K562 (cell line): ENCODE data around the gene ABCC6. TPM values are rescaled to one million over a fixed set of nuclear protein-coding genes. Genes with fewer than 3 reads are reported as not detected.

Experiments
- ATAC-seq: fragments of 200-7000 bp; cut with Tn5 transposase; 3 replicates; pipeline ENCODE4 v1.9.1; 2020; ENCODE audit warnings: moderate library complexity
- BruUV-seq: library from RNA; stranded (reverse); fragments of 400-500 nt; replicated peaks from 2 replicates; lab custom pipeline; 2021; lab: Mats Ljungman, UMichigan
- CTCF ChIA-PET: fragments of 300-600 bp; formaldehyde crosslinking; extraction: SDS; loops from one replicate; lab custom pipeline; 2021; ENCODE audit warnings: low intra/inter-chr PET ratio; lab: Yijun Ruan, JAX
- POLR2A ChIA-PET: fragments of 300-600, 350-650 bp; sonication (Branson Sonifier 250); formaldehyde crosslinking; extraction: SDS; loops from one replicate; lab custom pipeline; 2021; ENCODE audit warnings: antibody characterized with exemption, inconsistent platforms; lab: Yijun Ruan, JAX
- DNase-seq, 4 experiments: peaks; one replicate each; pipeline versions ENCODE4 v3.0.0 to v3.0.0-alpha.2; 2011 to 2018; ENCODE audit warnings: low spot score in 3 of 4, mixed read lengths in 3 of 4; ENCODE audit errors: extremely low read depth in 1 of 4
- FAIRE-seq: peaks from 2 replicates; lab custom pipeline; 2011; peaks lifted over from hg19 to GRCh38; lab: Jason Lieb, UNC
- H2AFZ ChIP-seq: 2 replicates; pipeline ENCODE4 v1.6.0; 2011; ENCODE audit warnings: low read depth, low read length, control low read depth, inconsistent platforms
- H3K27ac ChIP-seq: fragments of 200-600 bp; 3 replicates; pipeline ENCODE4 v1.8.0; 2011; ENCODE audit warnings: low read depth, mild to moderate bottlenecking, control low read depth, inconsistent platforms, low read length, moderate library complexity, mixed read lengths; ENCODE audit errors: extremely low read depth
- H3K27me3 ChIP-seq, 2 experiments: fragments of 300-600 bp in 1 of 2; 2 replicates in 1 of 2; 3 replicates in 1 of 2; pipeline versions ENCODE4 v1.6.0 to v1.8.0; 2011; ENCODE audit warnings: inconsistent platforms in 2 of 2, low read length in 2 of 2, mild to moderate bottlenecking in 1 of 2, mixed read lengths in 1 of 2, moderate library complexity in 1 of 2; ENCODE audit not compliant: control insufficient read depth in 2 of 2, insufficient read depth in 2 of 2
- H3K36me3 ChIP-seq: fragments of 300-600 bp; 3 replicates; pipeline ENCODE4 v1.8.0; 2011; ENCODE audit warnings: mild to moderate bottlenecking, low read length, inconsistent platforms; ENCODE audit not compliant: control insufficient read depth, insufficient read depth
- H3K4me1 ChIP-seq, 2 experiments: fragments of 200-600 bp in 1 of 2; replicated peaks in 1 of 2; 2 replicates in 1 of 2; 3 replicates in 1 of 2; pipeline versions ENCODE4 v1.5.1 to v1.8.0; 2011; ENCODE audit warnings: inconsistent platforms in 2 of 2, low read length in 2 of 2, mild to moderate bottlenecking in 1 of 2, mixed read lengths in 1 of 2, moderate library complexity in 1 of 2; ENCODE audit not compliant: control insufficient read depth in 2 of 2, insufficient read depth in 2 of 2
- H3K4me2 ChIP-seq: 2 replicates; pipeline ENCODE4 v1.6.1; 2011; ENCODE audit warnings: low read length, control low read depth, inconsistent platforms, mixed read lengths; ENCODE audit not compliant: insufficient read depth
- H3K4me3 ChIP-seq: fragments of 200-600 bp; sonication (generic), shearing (Covaris generic); 2 replicates; pipeline ENCODE4 v1.5.1; 2016; ENCODE audit warnings: control low read depth, inconsistent platforms
- H3K79me2 ChIP-seq: fragments of 200-600 bp; 3 replicates; pipeline ENCODE4 v1.8.0; 2011; ENCODE audit warnings: low read length, inconsistent platforms; ENCODE audit not compliant: control insufficient read depth, insufficient read depth
- H3K9ac ChIP-seq, 2 experiments: 2 replicates each; pipeline versions ENCODE4 v1.6.0 to v1.6.1; 2011; ENCODE audit warnings: low read depth in 2 of 2, low read length in 2 of 2, control low read depth in 1 of 2, inconsistent platforms in 1 of 2, mild to moderate bottlenecking in 1 of 2, mixed read lengths in 1 of 2; ENCODE audit not compliant: insufficient read depth in 1 of 2
- H3K9me1 ChIP-seq: one replicate; pipeline ENCODE4 v1.6.0; 2011; ENCODE audit warnings: inconsistent platforms, mild to moderate bottlenecking, low read length, moderate library complexity; ENCODE audit not compliant: control insufficient read depth, insufficient read depth
- H3K9me3 ChIP-seq: replicated peaks from 2 replicates; pipeline ENCODE4 v1.5.1; 2011; ENCODE audit warnings: low read depth, low read length, inconsistent platforms; ENCODE audit not compliant: control insufficient read depth, insufficient read depth
- H4K20me1 ChIP-seq: replicated peaks from 2 replicates; pipeline ENCODE4 v1.6.1; 2011; ENCODE audit warnings: low read length, inconsistent platforms, mixed read lengths; ENCODE audit not compliant: control insufficient read depth, insufficient read depth
- CBX5 ChIP-seq: IDR thresholded peaks from 2 replicates; pipeline ENCODE4 v1.6.1; 2014; ENCODE audit warnings: low read depth, borderline replicate concordance
- ELF1 ChIP-seq: fragments of 200-800 bp; sonication (Bioruptor generic); IDR thresholded peaks from 2 replicates; pipeline ENCODE4 v1.6.1; 2016; ENCODE audit warnings: missing genetic modification characterization, missing compliant biosample characterization
- ETV6 ChIP-seq, 3 experiments: fragments of 150-350 bp in 1 of 3; sonication (generic) in 1 of 3; formaldehyde crosslinking in 1 of 3; IDR thresholded peaks; 2 replicates each; pipeline versions ENCODE4 v1.6.1 to v1.8.0; 2014 to 2022; ENCODE audit warnings: borderline replicate concordance in 2 of 3, low read depth in 2 of 3, antibody characterized with exemption in 1 of 3, low read length in 1 of 3, mild to moderate bottlenecking in 1 of 3, missing genetic modification reagents in 1 of 3
- IRF2 ChIP-seq: sonication (generic); formaldehyde crosslinking; IDR thresholded peaks from 2 replicates; pipeline ENCODE4 v1.8.1; 2022; ENCODE audit warnings: mild to moderate bottlenecking, missing genetic modification reagents
- MAZ ChIP-seq, 2 experiments: fragments of 450-650 bp in 1 of 2; sonication (generic) in 1 of 2; formaldehyde crosslinking; IDR thresholded peaks in 1 of 2; conservative IDR thresholded peaks in 1 of 2; 2 replicates each; pipeline versions ENCODE4 v1.4.0 to v1.5.0; 2020; ENCODE audit warnings: mild to moderate bottlenecking in 1 of 2, missing genetic modification reagents in 1 of 2
- SMC3 ChIP-seq: conservative IDR thresholded peaks from 2 replicates; pipeline ENCODE4 v1.6.1; 2011; ENCODE audit warnings: low read depth, low read length, improper control_type of control experiment; ENCODE audit not compliant: insufficient read depth
- ZBTB1 ChIP-seq: sonication (generic); formaldehyde crosslinking; IDR thresholded peaks from 2 replicates; pipeline ENCODE4 v1.8.1; 2023; ENCODE audit warnings: missing genetic modification reagents, low read depth, mild to moderate bottlenecking, borderline replicate concordance
- WGBS: fragments of 100-300 bp; shearing (Covaris generic); methylation state at CpG from one replicate; pipeline ENCODE4 v1.1.6; 2016; ENCODE audit warnings: low coverage, mixed read lengths; ENCODE audit not compliant: insufficient coverage; ENCODE audit errors: missing lambda C conversion rate; 5-methylcytosine and 5-hydroxymethylcytosine counted together
- in situ Hi-C: fragments of 300-500 bp; cut with MboI; formaldehyde crosslinking; loops from 4 replicates; pipeline ENCODE4 v1.15.0; 2018; ENCODE audit warnings: inconsistent platforms, mixed read lengths
- intact Hi-C: fragments of 100-400 bp; cut with micrococcal nuclease; formaldehyde crosslinking; loops from 2 replicates; pipeline ENCODE4 v1.14.2; 2022
- polyA plus RNA-seq, 8 experiments: library from polyadenylated mRNA; depleted of rRNA in 4 of 8; stranded (reverse) in 5 of 8; unstranded in 3 of 8; fragments of >200 nt; fragmentation: Nextera tagmentation in 2 of 8; fragmentation: Illumina TruSeq in 1 of 8; extraction: Ambion mirVana in 2 of 8; extraction: Trizol in 1 of 8; gene quantifications; 2 replicates each; pipeline versions ENCODE4 v1.2.1 to v1.2.3, GENCODE V29; 2011 to 2014; ENCODE audit warnings: inconsistent platforms in 1 of 8, missing spikeins in 1 of 8
- total RNA-seq, 7 experiments: library from RNA; depleted of rRNA in 6 of 7; stranded (reverse); fragments of >200 nt in 6 of 7; fragmentation: Illumina TruSeq in 2 of 7; extraction: Trizol in 2 of 7; gene quantifications; 2 replicates each; pipeline versions ENCODE4 v1.2.1 to v1.2.3, GENCODE V29; 2011 to 2021; ENCODE audit warnings: low replicate concordance in 1 of 7
- TF ChIP-seq, protein P1 (sequence below): sonication (generic); formaldehyde crosslinking; IDR thresholded peaks from 2 replicates; pipeline ENCODE4 v1.8.0; 2023; ENCODE audit warnings: mild to moderate bottlenecking, missing genetic modification reagents
- TF ChIP-seq, protein P2 (sequence below): sonication (generic); formaldehyde crosslinking; IDR thresholded peaks from 2 replicates; pipeline ENCODE4 v1.8.0; 2022; ENCODE audit warnings: mild to moderate bottlenecking, missing genetic modification reagents, borderline replicate concordance

ABCC6 gene
- total and polyA plus RNA-seq, 9 of the 15 experiments (the other 6 are each of a cell fraction or from before 2014, with no cell fraction given), result 0.03 to 0.46 (median 0.07) TPM; not detected in 4

DNA sequence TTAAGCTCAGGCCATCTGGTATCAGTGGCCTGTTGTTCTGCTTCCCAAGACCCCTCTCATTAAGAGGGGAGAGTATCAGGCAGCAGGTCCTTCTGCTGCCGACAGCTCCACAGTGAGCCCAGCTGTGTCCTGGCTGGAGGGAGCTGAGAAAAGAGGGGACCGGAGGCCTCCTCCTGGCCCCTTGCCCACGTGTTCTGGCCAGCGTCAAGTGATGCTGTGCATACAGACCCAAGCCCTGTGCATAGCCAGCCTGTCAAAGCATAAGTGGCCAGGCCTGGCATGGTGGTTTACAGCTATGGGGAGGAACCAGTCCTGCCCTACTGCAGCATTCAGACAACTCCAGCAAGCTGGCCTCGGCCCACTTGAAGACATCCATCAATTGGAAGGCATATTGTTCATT, 48.0 kb downstream of the ABCC6 start:
- H4K20me1 ChIP-seq, result no peaks in the 10 kb centered on the region
- DNase-seq (no peak), ATAC-seq (no peak), FAIRE-seq (no peak)
- no peak overlapping the region for H2AFZ ChIP-seq
- no peak overlapping the region for H3K9ac ChIP-seq
- no peaks in the 10 kb centered on the region for H3K4me1 ChIP-seq
- H3K4me2 ChIP-seq, result no peak overlapping the region
- POLR2A ChIA-PET, result interaction anchor here (1.3 kb wide), 1 partner anchor 9 kb away, joined by 3 read pairs; no protein-coding TSS in a partner anchor
- peaks cover 6% of the 10 kb centered on the region for H3K9me3 ChIP-seq
- H3K27ac ChIP-seq, result no peak overlapping the region
- H3K79me2 ChIP-seq, result no peaks in the 10 kb centered on the region
- in situ Hi-C loops, result no loop called here
- WGBS, result 27% methylated on average over 5 of the region's 5 CpGs
- intact Hi-C loops, result no loop called here
- CTCF ChIA-PET, result no interaction called here
- BruUV-seq, result no TSS peak
- TF ChIP-seq, protein P1, sequence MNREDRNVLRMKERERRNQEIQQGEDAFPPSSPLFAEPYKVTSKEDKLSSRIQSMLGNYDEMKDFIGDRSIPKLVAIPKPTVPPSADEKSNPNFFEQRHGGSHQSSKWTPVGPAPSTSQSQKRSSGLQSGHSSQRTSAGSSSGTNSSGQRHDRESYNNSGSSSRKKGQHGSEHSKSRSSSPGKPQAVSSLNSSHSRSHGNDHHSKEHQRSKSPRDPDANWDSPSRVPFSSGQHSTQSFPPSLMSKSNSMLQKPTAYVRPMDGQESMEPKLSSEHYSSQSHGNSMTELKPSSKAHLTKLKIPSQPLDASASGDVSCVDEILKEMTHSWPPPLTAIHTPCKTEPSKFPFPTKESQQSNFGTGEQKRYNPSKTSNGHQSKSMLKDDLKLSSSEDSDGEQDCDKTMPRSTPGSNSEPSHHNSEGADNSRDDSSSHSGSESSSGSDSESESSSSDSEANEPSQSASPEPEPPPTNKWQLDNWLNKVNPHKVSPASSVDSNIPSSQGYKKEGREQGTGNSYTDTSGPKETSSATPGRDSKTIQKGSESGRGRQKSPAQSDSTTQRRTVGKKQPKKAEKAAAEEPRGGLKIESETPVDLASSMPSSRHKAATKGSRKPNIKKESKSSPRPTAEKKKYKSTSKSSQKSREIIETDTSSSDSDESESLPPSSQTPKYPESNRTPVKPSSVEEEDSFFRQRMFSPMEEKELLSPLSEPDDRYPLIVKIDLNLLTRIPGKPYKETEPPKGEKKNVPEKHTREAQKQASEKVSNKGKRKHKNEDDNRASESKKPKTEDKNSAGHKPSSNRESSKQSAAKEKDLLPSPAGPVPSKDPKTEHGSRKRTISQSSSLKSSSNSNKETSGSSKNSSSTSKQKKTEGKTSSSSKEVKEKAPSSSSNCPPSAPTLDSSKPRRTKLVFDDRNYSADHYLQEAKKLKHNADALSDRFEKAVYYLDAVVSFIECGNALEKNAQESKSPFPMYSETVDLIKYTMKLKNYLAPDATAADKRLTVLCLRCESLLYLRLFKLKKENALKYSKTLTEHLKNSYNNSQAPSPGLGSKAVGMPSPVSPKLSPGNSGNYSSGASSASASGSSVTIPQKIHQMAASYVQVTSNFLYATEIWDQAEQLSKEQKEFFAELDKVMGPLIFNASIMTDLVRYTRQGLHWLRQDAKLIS (CRISPR knock-in tag), result no peak
- TF ChIP-seq CBX5 (no peak), MAZ (CRISPR knock-in tag; conservative IDR thresholded peaks at IDR 0.05 in 1 of 2, IDR thresholded peaks at IDR 0.05 in 1 of 2) (no peak), SMC3 (no peak), ELF1 (tag) (no peak), ETV6 (IDR thresholded peaks at IDR 0.05; ENCODE audit: borderline replicate concordance in 1 of 2, low read depth in 2 of 2, low read length in 1 of 2) (no peak), ETV6 (CRISPR knock-in tag; IDR thresholded peaks at IDR 0.05; ENCODE audit: borderline replicate concordance) (no peak), IRF2 (CRISPR knock-in tag) (no peak), ZBTB1 (no peak)
- TF ChIP-seq, protein P2, sequence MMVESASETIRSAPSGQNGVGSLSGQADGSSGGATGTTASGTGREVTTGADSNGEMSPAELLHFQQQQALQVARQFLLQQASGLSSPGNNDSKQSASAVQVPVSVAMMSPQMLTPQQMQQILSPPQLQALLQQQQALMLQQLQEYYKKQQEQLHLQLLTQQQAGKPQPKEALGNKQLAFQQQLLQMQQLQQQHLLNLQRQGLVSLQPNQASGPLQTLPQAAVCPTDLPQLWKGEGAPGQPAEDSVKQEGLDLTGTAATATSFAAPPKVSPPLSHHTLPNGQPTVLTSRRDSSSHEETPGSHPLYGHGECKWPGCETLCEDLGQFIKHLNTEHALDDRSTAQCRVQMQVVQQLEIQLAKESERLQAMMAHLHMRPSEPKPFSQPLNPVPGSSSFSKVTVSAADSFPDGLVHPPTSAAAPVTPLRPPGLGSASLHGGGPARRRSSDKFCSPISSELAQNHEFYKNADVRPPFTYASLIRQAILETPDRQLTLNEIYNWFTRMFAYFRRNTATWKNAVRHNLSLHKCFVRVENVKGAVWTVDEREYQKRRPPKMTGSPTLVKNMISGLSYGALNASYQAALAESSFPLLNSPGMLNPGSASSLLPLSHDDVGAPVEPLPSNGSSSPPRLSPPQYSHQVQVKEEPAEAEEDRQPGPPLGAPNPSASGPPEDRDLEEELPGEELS (CRISPR knock-in tag), result no peak
- no peak overlapping the region for H3K4me3 ChIP-seq
- H3K36me3 ChIP-seq, result no peaks in the 10 kb centered on the region
- H3K27me3 ChIP-seq, result no peaks in the 10 kb centered on the region
- no peaks in the 10 kb centered on the region for H3K9me1 ChIP-seq
